GM12875 (cell line): ENCODE results near the gene MDC1.

Experiments used
- H3K4me3 ChIP-seq: one replicate; pipeline ENCODE4 v1.5.1; 2011; ENCODE audit warnings: low read depth, low read length, control low read depth
- TF ChIP-seq, protein P1 (sequence below): IDR thresholded peaks from 2 replicates; pipeline ENCODE4 v1.5.1; 2011; ENCODE audit warnings: low read depth, mild to moderate bottlenecking, control low read depth, inconsistent platforms, low read length, moderate library complexity, borderline replicate concordance; ENCODE audit not compliant: insufficient read depth

MDC1 gene

DNA sequence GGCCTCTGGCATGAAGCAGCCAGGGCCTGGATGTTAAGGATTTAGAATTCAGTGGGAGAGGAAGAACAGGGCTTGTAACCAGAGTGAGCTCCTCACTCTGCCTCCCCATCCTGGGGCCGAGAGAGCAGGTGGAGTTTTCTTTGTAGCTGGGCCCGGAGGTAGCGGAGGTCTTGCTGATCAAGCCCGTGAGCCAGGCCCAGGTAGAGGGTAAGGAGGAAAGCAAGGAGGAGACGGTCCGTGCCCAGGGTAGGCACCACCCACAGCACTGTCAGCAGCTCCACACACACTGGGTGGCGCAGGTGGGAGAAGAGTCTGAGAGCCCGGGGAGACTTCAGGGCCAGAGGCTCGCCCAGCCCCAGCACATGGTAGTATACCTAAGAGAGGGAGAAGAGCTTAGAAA lies 28.5 kb downstream of the MDC1 start:
- TF ChIP-seq, protein P1, sequence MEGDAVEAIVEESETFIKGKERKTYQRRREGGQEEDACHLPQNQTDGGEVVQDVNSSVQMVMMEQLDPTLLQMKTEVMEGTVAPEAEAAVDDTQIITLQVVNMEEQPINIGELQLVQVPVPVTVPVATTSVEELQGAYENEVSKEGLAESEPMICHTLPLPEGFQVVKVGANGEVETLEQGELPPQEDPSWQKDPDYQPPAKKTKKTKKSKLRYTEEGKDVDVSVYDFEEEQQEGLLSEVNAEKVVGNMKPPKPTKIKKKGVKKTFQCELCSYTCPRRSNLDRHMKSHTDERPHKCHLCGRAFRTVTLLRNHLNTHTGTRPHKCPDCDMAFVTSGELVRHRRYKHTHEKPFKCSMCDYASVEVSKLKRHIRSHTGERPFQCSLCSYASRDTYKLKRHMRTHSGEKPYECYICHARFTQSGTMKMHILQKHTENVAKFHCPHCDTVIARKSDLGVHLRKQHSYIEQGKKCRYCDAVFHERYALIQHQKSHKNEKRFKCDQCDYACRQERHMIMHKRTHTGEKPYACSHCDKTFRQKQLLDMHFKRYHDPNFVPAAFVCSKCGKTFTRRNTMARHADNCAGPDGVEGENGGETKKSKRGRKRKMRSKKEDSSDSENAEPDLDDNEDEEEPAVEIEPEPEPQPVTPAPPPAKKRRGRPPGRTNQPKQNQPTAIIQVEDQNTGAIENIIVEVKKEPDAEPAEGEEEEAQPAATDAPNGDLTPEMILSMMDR, result 0 out of 2 replicates have a peak, but pooled peaks have one; percentile 5
- H3K4me3 ChIP-seq, result peak overlapping the region; percentile 76

DNA sequence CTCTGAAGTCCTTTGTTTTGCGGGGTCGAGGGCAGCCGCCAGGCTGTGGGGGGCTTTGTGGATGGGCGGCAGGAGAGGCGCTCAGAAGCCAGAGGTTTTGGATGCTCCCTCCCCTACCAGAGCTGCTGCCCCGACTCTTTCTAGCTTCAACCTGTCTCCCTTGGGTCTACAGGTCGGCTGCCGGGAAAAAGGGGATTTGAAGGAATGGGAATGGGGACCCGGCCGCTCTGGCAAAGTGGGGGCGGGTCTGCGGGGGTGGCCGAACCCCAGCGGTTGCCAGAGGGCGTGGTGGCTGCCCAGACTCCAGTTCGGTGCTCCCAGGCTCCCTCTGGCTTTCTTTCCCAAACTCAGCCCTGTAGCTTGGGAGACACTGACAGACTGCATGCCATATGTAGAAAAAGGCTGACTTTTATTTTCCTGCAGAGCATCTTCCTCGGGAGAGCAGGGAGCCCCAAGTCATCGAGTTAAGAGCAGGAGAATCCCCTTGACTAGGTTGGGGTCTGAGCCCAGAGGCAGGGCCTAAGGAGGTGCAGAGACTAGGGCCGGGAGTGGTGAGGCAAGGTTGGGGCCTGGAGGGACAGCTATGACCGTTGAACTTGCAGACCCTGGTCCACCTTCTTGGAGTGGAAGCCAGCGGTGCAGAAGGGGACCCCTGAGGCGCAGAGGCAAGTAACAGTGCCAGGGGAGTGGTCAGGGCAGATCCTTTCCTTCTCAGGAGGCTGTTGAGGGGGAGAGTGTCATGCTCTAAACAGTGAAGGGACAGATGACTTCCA lies 29.2 kb downstream of the MDC1 start:
- peak overlapping the region; percentile 76 for H3K4me3 ChIP-seq
- TF ChIP-seq, protein P1, result no peak

DNA sequence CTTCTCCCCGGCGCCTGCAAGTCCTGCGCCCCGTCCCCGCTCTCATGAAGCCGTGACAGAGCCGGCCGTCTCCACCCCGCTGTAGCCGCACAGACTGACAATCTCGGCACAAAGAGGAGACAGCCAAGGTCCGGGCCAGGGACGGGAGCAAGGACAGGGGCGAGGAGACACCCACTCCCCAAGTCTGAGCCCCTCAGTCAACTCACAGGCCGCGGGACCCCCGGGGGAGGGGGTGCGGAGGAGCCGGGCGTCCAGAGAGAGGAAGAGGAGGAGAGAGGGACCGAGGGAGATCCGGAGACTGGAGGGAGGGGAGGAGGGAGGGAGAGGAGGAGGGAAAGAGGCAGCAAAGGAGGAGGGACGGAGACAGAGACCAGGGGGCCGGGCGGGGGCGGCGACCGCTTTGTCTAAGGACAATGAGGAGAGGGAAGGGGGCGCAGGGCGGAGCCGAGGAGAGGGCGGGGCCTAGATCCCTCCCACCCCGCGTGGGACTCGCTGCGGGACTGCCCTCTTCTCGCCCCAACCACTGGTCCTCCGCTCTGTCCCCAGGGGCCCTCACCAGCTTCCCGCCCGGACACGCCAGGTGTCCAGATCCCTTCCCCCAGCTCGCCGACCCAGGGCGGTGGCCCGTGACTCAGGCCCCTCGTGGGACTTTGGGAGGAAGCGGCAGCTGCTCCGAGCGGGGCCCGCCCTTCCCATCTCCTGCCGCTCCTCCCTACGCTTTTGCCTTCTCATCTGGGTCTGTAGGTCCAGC lies 30.0 kb downstream of the MDC1 start:
- H3K4me3 ChIP-seq, result peak overlapping the region; percentile 76
- TF ChIP-seq, protein P1, result no peak

DNA sequence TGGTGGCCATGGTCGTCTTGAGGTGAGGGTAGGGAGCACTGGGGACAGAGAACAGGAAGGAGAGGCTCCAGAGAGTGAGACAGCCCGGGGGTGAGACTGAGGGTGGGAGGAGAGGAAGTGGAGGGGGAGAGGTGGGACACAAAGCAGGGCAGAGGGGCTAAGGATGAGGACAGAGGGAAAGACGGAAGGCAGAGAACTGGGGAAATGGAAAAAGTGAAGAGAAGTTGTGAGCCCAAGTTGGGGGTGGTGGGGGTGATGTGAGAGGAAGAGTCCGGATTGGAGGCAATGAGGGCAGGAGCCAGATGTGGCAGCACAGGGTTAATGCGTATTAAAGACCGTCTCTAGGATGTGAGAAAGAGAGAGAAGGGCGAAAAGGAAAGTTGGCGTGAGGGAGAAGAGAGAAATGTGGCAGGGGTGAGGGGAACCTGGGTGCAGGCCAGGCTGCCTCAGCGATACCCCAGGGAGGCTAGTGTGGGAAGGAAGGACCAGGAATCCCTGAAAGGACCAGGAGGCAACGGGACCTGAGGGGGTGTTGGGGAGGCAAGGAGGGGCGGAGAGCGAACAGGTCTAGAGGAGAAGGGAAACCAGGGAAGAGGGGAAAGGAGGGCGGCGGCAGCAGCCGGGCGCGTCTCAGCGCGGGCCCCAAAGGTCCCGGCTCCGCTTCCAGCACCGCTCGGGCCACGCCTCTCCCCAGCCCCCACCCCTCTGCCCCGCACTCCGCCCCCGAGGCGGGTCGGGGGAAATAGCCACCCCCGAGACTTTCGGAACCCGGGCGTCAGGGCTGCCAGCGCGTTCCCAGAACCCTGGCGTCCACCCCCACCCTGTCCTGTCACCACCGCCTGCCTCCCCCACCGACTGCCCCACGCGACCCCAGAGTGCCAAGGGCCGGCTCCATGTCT lies 30.8 kb downstream of the MDC1 start, which contains the start of gene PPP1R18:
Gene PPP1R18 (minus strand): TSS at position 637 of the 899 bp plus-strand sequence. CDS start 627 bp downstream, at position 10.
- TF ChIP-seq, protein P1, result no peak
- H3K4me3 ChIP-seq, result peak within 1 kb of the TSS; percentile 76

DNA sequence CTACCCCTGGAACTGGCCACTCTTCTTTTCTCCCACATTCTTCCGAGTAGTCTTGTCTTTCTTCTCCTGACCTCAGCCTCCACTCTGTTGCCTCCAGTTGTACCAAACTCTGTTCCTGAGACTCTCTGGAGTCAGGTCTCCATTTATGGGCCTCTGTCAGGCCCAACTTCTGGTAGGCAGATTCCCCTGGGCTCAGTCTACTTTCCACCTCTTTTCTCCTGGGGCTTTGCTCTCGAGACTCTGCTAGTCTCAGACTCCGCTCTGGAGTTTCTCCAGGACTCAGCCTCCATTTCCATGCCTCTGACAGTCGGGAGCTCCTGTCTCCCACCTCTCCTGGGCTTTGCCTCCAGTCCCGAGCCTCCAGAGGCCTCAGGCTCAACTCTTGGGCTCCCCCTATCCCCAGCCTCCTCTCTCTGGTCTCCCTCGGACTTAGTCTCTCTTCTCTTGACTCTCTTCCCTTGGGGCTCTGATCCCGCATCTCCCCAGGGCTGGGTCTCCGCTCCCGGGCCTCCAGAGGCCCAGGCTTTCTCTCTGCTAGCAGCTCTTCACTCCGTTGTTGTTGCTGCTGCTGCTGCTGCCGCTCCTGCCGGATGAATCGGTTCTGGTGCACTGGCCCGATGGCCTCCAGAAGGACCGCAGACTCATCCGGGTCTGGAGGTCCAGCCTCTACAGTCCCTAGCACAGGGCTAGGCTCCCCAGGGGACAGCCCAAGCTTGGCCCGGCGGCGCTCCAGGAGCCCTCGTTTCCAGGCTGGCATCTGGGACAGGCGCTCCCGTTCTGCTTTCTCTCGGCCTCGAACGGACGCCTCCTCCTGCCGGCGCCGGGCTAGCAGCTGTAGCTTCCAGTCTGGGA lies 31.7 kb downstream of the MDC1 start:
- TF ChIP-seq, protein P1, result peak; percentile 46; the same call in 1 of the 2 replicates
- peak overlapping the region; percentile 76 for H3K4me3 ChIP-seq
